Activated CD8-positive, alpha-beta memory T cell treated with anti-CD3 and anti-CD28 coated beads for 1 hour (primary cell): ENCODE results near the gene GMNN.

Source experiments
- DNase-seq, 2 donors: peaks; one replicate each; pipeline ENCODE4 v3.0.0-alpha.2; 2020; ENCODE audit warnings: low read depth in 1 of 2; ENCODE audit errors: extremely low read depth in 1 of 2

GMNN gene

GRCh38 chr6:24799541-24799915 is 24.8 kb downstream of the GMNN start:
- no peak for DNase-seq

- DNase-seq: no peak
Observed at GRCh38 chr6:24802271-24803059, 27.7 kb downstream of the GMNN start.

GRCh38 chr6:24807584-24807983 is 32.8 kb downstream of the GMNN start:
- DNase-seq: no peak

- DNase-seq: no peak
Observed at GRCh38 chr6:24809728-24810127, 35.0 kb downstream of the GMNN start.

GRCh38 chr6:24818346-24818745 is 43.6 kb downstream of the GMNN start:
- no peak for DNase-seq

- DNase-seq: no peak
Observed at GRCh38 chr6:24821860-24822444, 47.2 kb downstream of the GMNN start.

GRCh38 chr6:24822696-24823095 is 48.0 kb downstream of the GMNN start:
- DNase-seq: no peak

- DNase-seq: no peak
Observed at GRCh38 chr6:24823185-24823584, 48.4 kb downstream of the GMNN start.

GRCh38 chr6:24824142-24824938 is 49.6 kb downstream of the GMNN start:
- DNase-seq: no peak

GRCh38 chr6:24825130-24825630 is 50.4 kb downstream of the GMNN start:
- DNase-seq: no peak

- DNase-seq: no peak
Observed at GRCh38 chr6:24827162-24827561, 52.4 kb downstream of the GMNN start.

- no peak for DNase-seq
Observed at GRCh38 chr6:24827970-24828369, 53.2 kb downstream of the GMNN start.

GRCh38 chr6:24829657-24830056 is 54.9 kb downstream of the GMNN start:
- no peak for DNase-seq

GRCh38 chr6:24831771-24832716 is 57.3 kb downstream of the GMNN start:
- DNase-seq: no peak

GRCh38 chr6:24832794-24833193 is 58.1 kb downstream of the GMNN start:
- no peak for DNase-seq

- no peak for DNase-seq
Observed at GRCh38 chr6:24833711-24834386, 59.1 kb downstream of the GMNN start.
